ENCODE results near the gene HHIPL1. TPM values are rescaled to one million over a fixed set of nuclear protein-coding genes. Genes with fewer than 3 reads are reported as not detected.

Gene HHIPL1
- polyA plus RNA-seq, 2 donors: 0.14 to 0.28 TPM

GRCh38 chr14:99683619-99684409, 38.9 kb downstream of the HHIPL1 start, which contains the start of gene CYP46A1:
Gene CYP46A1 (plus strand): TSS chr14:99684298. CDS start chr14:99684418, 120 bp downstream.
- 0% methylated on average over 65 to 83 of the region's 83 CpGs for WGBS, 2 donors

GRCh38 chr14:99684410-99684934, 39.5 kb downstream of the HHIPL1 start:
- no peaks in the 10 kb centered on the region for H3K9me3 ChIP-seq (ENCODE audit: control insufficient read depth in 2 of 2, insufficient read depth in 1 of 2, low read depth in 1 of 2, low read length in 1 of 2)
- H3K4me3 ChIP-seq (ENCODE audit: low read depth in 1 of 2, low read length in 2 of 2): peak overlapping the region; percentile 51 to 61
- H3K27me3 ChIP-seq (ENCODE audit: control insufficient read depth in 1 of 2, insufficient read depth in 2 of 2, low read length in 2 of 2): no peaks in the 10 kb centered on the region
- H3K27ac ChIP-seq (ENCODE audit: low read depth in 2 of 2, low read length in 1 of 2): no peak overlapping the region
- peaks cover 0 to 16% of the 10 kb centered on the region in 2 donors for H3K4me1 ChIP-seq (ENCODE audit: control insufficient read depth in 2 of 2, insufficient read depth in 2 of 2, low read length in 1 of 2)
- 5 to 6% methylated on average over 38 to 45 of the region's 45 CpGs for WGBS, 2 donors
- H3K36me3 ChIP-seq (ENCODE audit: control insufficient read depth in 2 of 2, insufficient read depth in 2 of 2, low read length in 1 of 2): no peaks in the 10 kb centered on the region

More at GRCh38 chr14:99683619-99684409, 38.9 kb downstream of the HHIPL1 start, which contains the start of gene CYP46A1:
- H3K4me3 ChIP-seq (ENCODE audit: low read depth in 1 of 2, low read length in 2 of 2): peak within 1 kb of the TSS; percentile 51 to 61
- peaks cover 0 to 3% of the 10 kb centered on the region in 2 donors for H3K9me3 ChIP-seq (ENCODE audit: control insufficient read depth in 2 of 2, insufficient read depth in 1 of 2, low read depth in 1 of 2, low read length in 1 of 2)
- H3K4me1 ChIP-seq (ENCODE audit: control insufficient read depth in 2 of 2, insufficient read depth in 2 of 2, low read length in 1 of 2): peaks cover 0 to 16% of the 10 kb centered on the region in 2 donors
- no peaks in the 10 kb centered on the region for H3K36me3 ChIP-seq (ENCODE audit: control insufficient read depth in 2 of 2, insufficient read depth in 2 of 2, low read length in 1 of 2)
- H3K27me3 ChIP-seq (ENCODE audit: control insufficient read depth in 1 of 2, insufficient read depth in 2 of 2, low read length in 2 of 2): no peaks in the 10 kb centered on the region
- peak within 1 kb of the TSS; percentile 78 for H3K27ac ChIP-seq (ENCODE audit: low read depth in 2 of 2, low read length in 1 of 2)

- peaks cover 0 to 16% of the 10 kb centered on the region in 2 donors for H3K4me1 ChIP-seq (ENCODE audit: control insufficient read depth in 2 of 2, insufficient read depth in 2 of 2, low read length in 1 of 2)
- H3K4me3 ChIP-seq (ENCODE audit: low read depth in 1 of 2, low read length in 2 of 2): no peak overlapping the region
- H3K9me3 ChIP-seq (ENCODE audit: control insufficient read depth in 2 of 2, insufficient read depth in 1 of 2, low read depth in 1 of 2, low read length in 1 of 2): no peaks in the 10 kb centered on the region
- H3K27ac ChIP-seq (ENCODE audit: low read depth in 2 of 2, low read length in 1 of 2): no peak overlapping the region
- no peaks in the 10 kb centered on the region for H3K27me3 ChIP-seq (ENCODE audit: control insufficient read depth in 1 of 2, insufficient read depth in 2 of 2, low read length in 2 of 2)
- H3K36me3 ChIP-seq (ENCODE audit: control insufficient read depth in 2 of 2, insufficient read depth in 2 of 2, low read length in 1 of 2): no peaks in the 10 kb centered on the region
- WGBS, 2 donors: 58 to 65% methylated on average over 10 to 11 of the region's 11 CpGs
These were observed 40.2 kb downstream of the HHIPL1 start for GRCh38 chr14:99685151-99685591.

- peaks cover 0 to 16% of the 10 kb centered on the region in 2 donors for H3K4me1 ChIP-seq (ENCODE audit: control insufficient read depth in 2 of 2, insufficient read depth in 2 of 2, low read length in 1 of 2)
- WGBS, 2 donors: 57 to 65% methylated on average over 1 of the region's 1 CpG
- H3K4me3 ChIP-seq (ENCODE audit: low read depth in 1 of 2, low read length in 2 of 2): no peak overlapping the region
- no peak overlapping the region for H3K27ac ChIP-seq (ENCODE audit: low read depth in 2 of 2, low read length in 1 of 2)
- H3K27me3 ChIP-seq (ENCODE audit: control insufficient read depth in 1 of 2, insufficient read depth in 2 of 2, low read length in 2 of 2): no peaks in the 10 kb centered on the region
- H3K9me3 ChIP-seq (ENCODE audit: control insufficient read depth in 2 of 2, insufficient read depth in 1 of 2, low read depth in 1 of 2, low read length in 1 of 2): no peaks in the 10 kb centered on the region
- no peaks in the 10 kb centered on the region for H3K36me3 ChIP-seq (ENCODE audit: control insufficient read depth in 2 of 2, insufficient read depth in 2 of 2, low read length in 1 of 2)
These were observed 40.7 kb downstream of the HHIPL1 start for GRCh38 chr14:99685596-99685995.

- WGBS, 2 donors: 70 to 77% methylated on average over 8 of the region's 8 CpGs
- Histone ChIP-seq H3K36me3 (ENCODE audit: control insufficient read depth in 2 of 2, insufficient read depth in 2 of 2, low read length in 1 of 2) (no peaks in the 10 kb centered on the region), H3K9me3 (ENCODE audit: control insufficient read depth in 2 of 2, insufficient read depth in 1 of 2, low read depth in 1 of 2, low read length in 1 of 2) (no peaks in the 10 kb centered on the region), H3K27ac (ENCODE audit: low read depth in 2 of 2, low read length in 1 of 2) (no peak overlapping the region), H3K27me3 (ENCODE audit: control insufficient read depth in 1 of 2, insufficient read depth in 2 of 2, low read length in 2 of 2) (no peaks in the 10 kb centered on the region), H3K4me1 (ENCODE audit: control insufficient read depth in 2 of 2, insufficient read depth in 2 of 2, low read length in 1 of 2) (peaks cover 0 to 16% of the 10 kb centered on the region in 2 donors), H3K4me3 (ENCODE audit: low read depth in 1 of 2, low read length in 2 of 2) (no peak overlapping the region)
These were observed 41.8 kb downstream of the HHIPL1 start for GRCh38 chr14:99686557-99687283.

GRCh38 chr14:99687284-99688209, 42.6 kb downstream of the HHIPL1 start:
- Histone ChIP-seq H3K27me3 (ENCODE audit: control insufficient read depth in 1 of 2, insufficient read depth in 2 of 2, low read length in 2 of 2) (no peaks in the 10 kb centered on the region), H3K9me3 (ENCODE audit: control insufficient read depth in 2 of 2, insufficient read depth in 1 of 2, low read depth in 1 of 2, low read length in 1 of 2) (no peaks in the 10 kb centered on the region), H3K36me3 (ENCODE audit: control insufficient read depth in 2 of 2, insufficient read depth in 2 of 2, low read length in 1 of 2) (no peaks in the 10 kb centered on the region), H3K4me3 (ENCODE audit: low read depth in 1 of 2, low read length in 2 of 2) (no peak overlapping the region), H3K27ac (ENCODE audit: low read depth in 2 of 2, low read length in 1 of 2) (no peak overlapping the region), H3K4me1 (ENCODE audit: control insufficient read depth in 2 of 2, insufficient read depth in 2 of 2, low read length in 1 of 2) (peaks cover 0 to 15% of the 10 kb centered on the region in 2 donors)
- WGBS, 2 donors: 65 to 67% methylated on average over 12 of the region's 12 CpGs

GRCh38 chr14:99688210-99688581, 43.3 kb downstream of the HHIPL1 start:
- WGBS, 2 donors: 59 to 62% methylated on average over 10 of the region's 10 CpGs
- H3K27me3 ChIP-seq (ENCODE audit: control insufficient read depth in 1 of 2, insufficient read depth in 2 of 2, low read length in 2 of 2): no peaks in the 10 kb centered on the region

GRCh38 chr14:99688629-99689028, 43.7 kb downstream of the HHIPL1 start:
- WGBS, 2 donors: 84 to 87% methylated on average over 11 of the region's 11 CpGs

More at GRCh38 chr14:99688210-99688581, 43.3 kb downstream of the HHIPL1 start:
- H3K36me3 ChIP-seq (ENCODE audit: control insufficient read depth in 2 of 2, insufficient read depth in 2 of 2, low read length in 1 of 2): no peaks in the 10 kb centered on the region
- no peaks in the 10 kb centered on the region for H3K9me3 ChIP-seq (ENCODE audit: control insufficient read depth in 2 of 2, insufficient read depth in 1 of 2, low read depth in 1 of 2, low read length in 1 of 2)
- no peak overlapping the region for H3K27ac ChIP-seq (ENCODE audit: low read depth in 2 of 2, low read length in 1 of 2)
- no peak overlapping the region for H3K4me3 ChIP-seq (ENCODE audit: low read depth in 1 of 2, low read length in 2 of 2)
- H3K4me1 ChIP-seq (ENCODE audit: control insufficient read depth in 2 of 2, insufficient read depth in 2 of 2, low read length in 1 of 2): peaks cover 0 to 9% of the 10 kb centered on the region in 2 donors

More at GRCh38 chr14:99688629-99689028, 43.7 kb downstream of the HHIPL1 start:
- no peaks in the 10 kb centered on the region for H3K27me3 ChIP-seq (ENCODE audit: control insufficient read depth in 1 of 2, insufficient read depth in 2 of 2, low read length in 2 of 2)
- H3K36me3 ChIP-seq (ENCODE audit: control insufficient read depth in 2 of 2, insufficient read depth in 2 of 2, low read length in 1 of 2): no peaks in the 10 kb centered on the region
- peaks cover 0 to 6% of the 10 kb centered on the region in 2 donors for H3K4me1 ChIP-seq (ENCODE audit: control insufficient read depth in 2 of 2, insufficient read depth in 2 of 2, low read length in 1 of 2)
- H3K9me3 ChIP-seq (ENCODE audit: control insufficient read depth in 2 of 2, insufficient read depth in 1 of 2, low read depth in 1 of 2, low read length in 1 of 2): no peaks in the 10 kb centered on the region
- no peak overlapping the region for H3K27ac ChIP-seq (ENCODE audit: low read depth in 2 of 2, low read length in 1 of 2)
- H3K4me3 ChIP-seq (ENCODE audit: low read depth in 1 of 2, low read length in 2 of 2): no peak overlapping the region
